ENCODE measurements around the gene COL11A1. TPM values are rescaled to one million over a fixed set of nuclear protein-coding genes. Genes with fewer than 3 reads are reported as not detected.

Gene COL11A1
- total and polyA plus RNA-seq, 2 of the 4 experiments (the other 2 are of a cell fraction): 4.6 to 5.2 TPM

- dilution Hi-C loops (cut with HindIII; ENCODE audit: low sequenced_read_pairs, unreplicated experiment) (no loop called here), in situ Hi-C loops (cut with MboI; ENCODE audit: low sequenced_read_pairs) (no loop called here), intact Hi-C loops (cut with micrococcal nuclease) (no loop called here)
- Histone ChIP-seq H3K9ac (ENCODE audit: low read depth, low read length) (no peak overlapping the region), H3K79me1 (ENCODE audit: low read depth in 1 of 2, low read length in 2 of 2) (no peaks in the 10 kb centered on the region), H3K4me1 (ENCODE audit: control insufficient read depth, insufficient read depth, low read length) (peaks cover 4% of the 10 kb centered on the region), H2BK5ac (ENCODE audit: low read depth, low read length, poor library complexity, severe bottlenecking) (no peak overlapping the region), H3K14ac (replicated peaks; ENCODE audit: low read depth, low read length) (peak overlapping the region; percentile 68; the same call in 1 of the 2 replicates), H3K4me3 (ENCODE audit: insufficient read depth, low read depth, low read length) (no peak overlapping the region), H3K27me3 (ENCODE audit: control insufficient read depth, insufficient read depth, low read length) (no peaks in the 10 kb centered on the region), H2AFZ (replicated peaks; ENCODE audit: low read length, poor library complexity) (peak overlapping the region; percentile 9), H2BK20ac (ENCODE audit: low read depth, low read length) (no peak overlapping the region), H3K9me1 (ENCODE audit: insufficient read depth, low read length) (peaks cover 4% of the 10 kb centered on the region), H2BK120ac (ENCODE audit: low read depth, low read length) (peak overlapping the region; percentile 62; the same call in 1 of the 2 replicates), H3K9me3 (ENCODE audit: control insufficient read depth, insufficient read depth, low read length) (peaks cover 3% of the 10 kb centered on the region), H3K18ac (ENCODE audit: low read depth, low read length) (no peak overlapping the region), H3K27ac (ENCODE audit: insufficient read depth, low read length) (no peak overlapping the region), H4K8ac (ENCODE audit: low read depth in 2 of 2, low read length in 2 of 2) (no peak overlapping the region; a peak in 2 of 4 replicates), H2BK15ac (ENCODE audit: low read depth, low read length) (no peak overlapping the region), H2AK5ac (ENCODE audit: low read depth, low read length) (no peak overlapping the region), H2AK9ac (replicated peaks; ENCODE audit: low read depth, low read length, poor library complexity) (no peak overlapping the region), H4K91ac (ENCODE audit: insufficient read depth, low read depth, low read length) (peak overlapping the region; percentile 78), H3K56ac (ENCODE audit: extremely low read depth, insufficient read depth, low read length) (no peak overlapping the region), H3K23ac (ENCODE audit: low read depth, low read length) (no peak overlapping the region), H3K4ac (ENCODE audit: low read depth, low read length) (peak overlapping the region; percentile 19; the same call in 1 of the 2 replicates), H3K4me2 (ENCODE audit: low read depth, low read length) (no peak overlapping the region), H4K20me1 (ENCODE audit: insufficient read depth, low read length) (no peaks in the 10 kb centered on the region), H4K5ac (ENCODE audit: low read depth, low read length) (0 out of 2 replicates have a peak overlapping the region, but pooled peaks have one; percentile 36), H3K36me3 (ENCODE audit: control insufficient read depth, insufficient read depth, low read length) (no peaks in the 10 kb centered on the region)
- BruUV-seq (replicated peaks): no TSS peak
- WGBS, 2 experiments (ENCODE audit: extremely low coverage in 2 of 2, insufficient read length in 1 of 2): 92% methylated on average over 14 of the region's 50 CpGs; no CpG with 5 or more reads in 1 of the 2 experiments
- ATAC-seq (ENCODE audit: low read depth) (no peak), DNase-seq (no peak)
- no peak for TF ChIP-seq RFX5 (IDR thresholded peaks at IDR 0.05; ENCODE audit: low read depth, low read length)
- no peak for TF ChIP-seq SMC3 (IDR thresholded peaks at IDR 0.05; ENCODE audit: low read depth, low read length)
- TF ChIP-seq RCOR1 (IDR thresholded peaks at IDR 0.05; ENCODE audit: insufficient replicate concordance, low read length): no peak
- no peak for TF ChIP-seq CTCF (conservative IDR thresholded peaks at IDR 0.05; ENCODE audit: low read depth, low read length)
- TF ChIP-seq RAD21 (IDR thresholded peaks at IDR 0.05; ENCODE audit: low read length): no peak
- no peak for TF ChIP-seq POLR2A (IDR thresholded peaks at IDR 0.05; ENCODE audit: low read depth, low read length)
- no peak for TF ChIP-seq CEBPB (IDR thresholded peaks at IDR 0.05; ENCODE audit: low read depth, low read length)
- no peak for TF ChIP-seq CHD1 (IDR thresholded peaks at IDR 0.05; ENCODE audit: low read depth, low read length)
- TF ChIP-seq MAFK (IDR thresholded peaks at IDR 0.05; ENCODE audit: low read depth, low read length): no peak
- TF ChIP-seq BHLHE40 (IDR thresholded peaks at IDR 0.05; ENCODE audit: low read depth, low read length): no peak
- CTCF ChIA-PET: no interaction called here
- POLR2A ChIA-PET (ENCODE audit: unreplicated experiment): no interaction called here
Measured at GRCh38 chr1:102853701-102854187, 254.6 kb downstream of the COL11A1 start.

Data from IMR-90 (cell line).